ENCODE measurements around the gene P2RY6. TPM values are rescaled to one million over a fixed set of nuclear protein-coding genes. Genes with fewer than 3 reads are reported as not detected.

The P2RY6 gene
- total RNA-seq, 1 donor from 2014 or later: 3.0 TPM

GRCh38 chr11:73240190-73240781 is 31.9 kb upstream of the P2RY6 start:
- no peak overlapping the region for H3K27ac Mint-ChIP-seq
- H3K4me3 Mint-ChIP-seq: no peak overlapping the region
- H3K36me3 Mint-ChIP-seq: no peaks in the 10 kb centered on the region
- TF ChIP-seq, protein P1, sequence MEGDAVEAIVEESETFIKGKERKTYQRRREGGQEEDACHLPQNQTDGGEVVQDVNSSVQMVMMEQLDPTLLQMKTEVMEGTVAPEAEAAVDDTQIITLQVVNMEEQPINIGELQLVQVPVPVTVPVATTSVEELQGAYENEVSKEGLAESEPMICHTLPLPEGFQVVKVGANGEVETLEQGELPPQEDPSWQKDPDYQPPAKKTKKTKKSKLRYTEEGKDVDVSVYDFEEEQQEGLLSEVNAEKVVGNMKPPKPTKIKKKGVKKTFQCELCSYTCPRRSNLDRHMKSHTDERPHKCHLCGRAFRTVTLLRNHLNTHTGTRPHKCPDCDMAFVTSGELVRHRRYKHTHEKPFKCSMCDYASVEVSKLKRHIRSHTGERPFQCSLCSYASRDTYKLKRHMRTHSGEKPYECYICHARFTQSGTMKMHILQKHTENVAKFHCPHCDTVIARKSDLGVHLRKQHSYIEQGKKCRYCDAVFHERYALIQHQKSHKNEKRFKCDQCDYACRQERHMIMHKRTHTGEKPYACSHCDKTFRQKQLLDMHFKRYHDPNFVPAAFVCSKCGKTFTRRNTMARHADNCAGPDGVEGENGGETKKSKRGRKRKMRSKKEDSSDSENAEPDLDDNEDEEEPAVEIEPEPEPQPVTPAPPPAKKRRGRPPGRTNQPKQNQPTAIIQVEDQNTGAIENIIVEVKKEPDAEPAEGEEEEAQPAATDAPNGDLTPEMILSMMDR (conservative IDR thresholded peaks at IDR 0.05): no peak
- H3K9me3 Mint-ChIP-seq: no peaks in the 10 kb centered on the region
- peaks cover 24% of the 10 kb centered on the region for H3K4me1 Mint-ChIP-seq (ENCODE audit: unreplicated experiment)
- no peaks in the 10 kb centered on the region for H3K27me3 Mint-ChIP-seq
- no peak for DNase-seq (ENCODE audit: extremely low spot score, unreplicated experiment)

GRCh38 chr11:73241300-73241699 is 30.8 kb upstream of the P2RY6 start:
- Mint-ChIP-seq H3K4me1 (ENCODE audit: unreplicated experiment) (peaks cover 31% of the 10 kb centered on the region), H3K4me3 (no peak overlapping the region), H3K9me3 (no peaks in the 10 kb centered on the region), H3K27me3 (no peaks in the 10 kb centered on the region), H3K36me3 (no peaks in the 10 kb centered on the region), H3K27ac (no peak overlapping the region)
- no peak for DNase-seq (ENCODE audit: extremely low spot score, unreplicated experiment)
- TF ChIP-seq, protein P1 (conservative IDR thresholded peaks at IDR 0.05): no peak

DNA sequence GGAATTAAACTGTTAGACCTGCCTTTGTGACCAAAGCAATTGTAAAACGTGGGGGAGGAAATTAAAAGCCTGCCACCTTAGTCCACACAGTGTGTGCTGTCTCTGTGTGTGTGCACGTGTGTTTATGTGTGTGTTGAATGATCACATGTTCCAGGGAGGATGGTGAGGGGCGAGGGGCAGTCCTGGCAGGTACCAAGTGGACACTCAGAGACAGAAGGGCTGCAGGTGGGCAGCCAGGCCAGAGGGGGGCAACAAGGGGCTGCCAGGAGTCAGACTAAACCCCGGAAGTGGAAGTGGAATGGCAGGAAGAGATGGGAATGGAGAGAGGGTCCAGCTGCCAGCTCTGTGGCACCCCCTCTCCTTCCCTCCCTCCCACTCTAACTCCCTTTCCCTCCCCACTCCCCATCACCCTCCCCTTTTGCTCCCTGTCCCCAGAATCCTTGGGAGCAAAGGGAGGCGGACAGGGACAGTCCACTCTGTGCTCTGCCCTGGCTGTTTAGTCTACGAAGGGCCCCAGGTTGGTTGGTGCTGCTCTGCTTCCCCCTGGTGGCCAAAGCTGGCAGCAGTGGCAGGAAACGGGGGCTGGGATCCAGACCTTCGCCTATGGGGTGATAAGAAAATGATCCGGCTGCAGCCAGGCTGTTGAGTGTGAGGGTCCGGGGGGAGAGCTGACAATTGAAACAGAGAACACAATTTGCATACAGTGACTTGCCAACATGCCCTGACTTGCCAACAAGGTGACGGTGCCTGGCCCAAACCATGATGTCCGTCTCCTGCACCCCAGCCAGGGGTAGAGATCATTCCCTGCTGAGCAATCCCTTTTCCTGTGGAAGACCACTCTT is 29.7 kb upstream of the P2RY6 start:
- H3K36me3 Mint-ChIP-seq: no peaks in the 10 kb centered on the region
- H3K4me3 Mint-ChIP-seq: peak overlapping the region; percentile 55
- H3K27me3 Mint-ChIP-seq: no peaks in the 10 kb centered on the region
- TF ChIP-seq, protein P1 (conservative IDR thresholded peaks at IDR 0.05): peak; percentile 96
- DNase-seq (ENCODE audit: extremely low spot score, unreplicated experiment): peak; percentile 89
- H3K9me3 Mint-ChIP-seq: no peaks in the 10 kb centered on the region
- H3K27ac Mint-ChIP-seq: peak overlapping the region; percentile 16
- H3K4me1 Mint-ChIP-seq (ENCODE audit: unreplicated experiment): peaks cover 31% of the 10 kb centered on the region

- Mint-ChIP-seq H3K27me3 (no peaks in the 10 kb centered on the region), H3K27ac (no peak overlapping the region), H3K9me3 (no peaks in the 10 kb centered on the region), H3K36me3 (no peaks in the 10 kb centered on the region), H3K4me1 (ENCODE audit: unreplicated experiment) (peaks cover 31% of the 10 kb centered on the region), H3K4me3 (no peak overlapping the region)
- TF ChIP-seq, protein P1 (conservative IDR thresholded peaks at IDR 0.05): no peak
- DNase-seq (ENCODE audit: extremely low spot score, unreplicated experiment): no peak
Observed at GRCh38 chr11:73243093-73243485, 29.0 kb upstream of the P2RY6 start.

GRCh38 chr11:73244589-73245240 is 27.4 kb upstream of the P2RY6 start:
- Mint-ChIP-seq H3K36me3 (no peaks in the 10 kb centered on the region), H3K4me1 (ENCODE audit: unreplicated experiment) (peaks cover 34% of the 10 kb centered on the region), H3K4me3 (peak overlapping the region; percentile 45), H3K9me3 (no peaks in the 10 kb centered on the region), H3K27me3 (no peaks in the 10 kb centered on the region), H3K27ac (peak overlapping the region; percentile 68)
- no peak for DNase-seq (ENCODE audit: extremely low spot score, unreplicated experiment)
- TF ChIP-seq, protein P1 (conservative IDR thresholded peaks at IDR 0.05): no peak
